ENCODE measurements around the gene SNX8.
A peak's percentile ranks its signal among the peaks of the same experiment; 100 is the strongest.
"Not testable (repeated sequence)": the region's sequence is repeated elsewhere in the genome, so short reads cannot be mapped to it uniquely, and the experiment has no call there.

The SNX8 gene

GRCh38 chr7:2314209-2314955 lies at the start of gene SNX8:
Gene SNX8 (minus strand): TSS chr7:2314441. CDS start chr7:2314421, 20 bp downstream.
- peak; percentile 91 to 96 (median 94) for DNase-seq (ENCODE audit: low read depth in 3 of 3)

- no peak for DNase-seq (ENCODE audit: low read depth in 3 of 3)
Measured at GRCh38 chr7:2362385-2363088, 48.3 kb upstream of the SNX8 start.

- DNase-seq (ENCODE audit: low read depth in 3 of 3) = no peak
Measured at GRCh38 chr7:2360796-2361195, 46.6 kb upstream of the SNX8 start.

GRCh38 chr7:2359610-2360009 lies 45.4 kb upstream of the SNX8 start:
- DNase-seq (ENCODE audit: low read depth in 3 of 3) = no peak

GRCh38 chr7:2358968-2359527 lies 44.8 kb upstream of the SNX8 start:
- DNase-seq (ENCODE audit: low read depth in 3 of 3) = no peak

- no peak for DNase-seq (ENCODE audit: low read depth in 3 of 3)
Measured at GRCh38 chr7:2357571-2357970, 43.3 kb upstream of the SNX8 start.

- DNase-seq (ENCODE audit: low read depth in 3 of 3) = no peak
Measured at GRCh38 chr7:2357165-2357564, 42.9 kb upstream of the SNX8 start.

GRCh38 chr7:2355705-2356008 lies 41.4 kb upstream of the SNX8 start:
- no peak for DNase-seq (ENCODE audit: low read depth in 3 of 3)

GRCh38 chr7:2354939-2355704 lies 40.9 kb upstream of the SNX8 start:
- DNase-seq (ENCODE audit: low read depth in 3 of 3) = peak in 2 of 3 experiments; percentile 20 to 26

- DNase-seq (ENCODE audit: low read depth in 3 of 3) = peak; percentile 75 to 87 (median 81)
Measured at GRCh38 chr7:2354186-2354938, 40.1 kb upstream of the SNX8 start, which contains the start of gene EIF3B. Gene EIF3B (plus strand): TSS chr7:2354827. CDS start chr7:2354922, 95 bp downstream.

GRCh38 chr7:2353936-2354185 lies 39.6 kb upstream of the SNX8 start:
- DNase-seq (ENCODE audit: low read depth in 3 of 3) = peak; percentile 88 to 92 (median 89)

GRCh38 chr7:2353113-2353935 lies 39.1 kb upstream of the SNX8 start:
- no peak for DNase-seq (ENCODE audit: low read depth in 3 of 3)

- DNase-seq (ENCODE audit: low read depth in 3 of 3) = no peak
Measured at GRCh38 chr7:2350861-2351260, 36.6 kb upstream of the SNX8 start.

GRCh38 chr7:2350055-2350454 lies 35.8 kb upstream of the SNX8 start:
- no peak for DNase-seq (ENCODE audit: low read depth in 3 of 3)

GRCh38 chr7:2347351-2348063 lies 33.3 kb upstream of the SNX8 start:
- DNase-seq (ENCODE audit: low read depth in 3 of 3) = not testable (repeated sequence)

- DNase-seq (ENCODE audit: low read depth in 3 of 3) = no peak
Measured at GRCh38 chr7:2336626-2337299, 22.5 kb upstream of the SNX8 start.

- DNase-seq (ENCODE audit: low read depth in 3 of 3) = not testable (repeated sequence)
Measured at GRCh38 chr7:2332606-2333231, 18.5 kb upstream of the SNX8 start.

- no peak for DNase-seq (ENCODE audit: low read depth in 3 of 3)
Measured at GRCh38 chr7:2331707-2332106, 17.5 kb upstream of the SNX8 start.

- no peak for DNase-seq (ENCODE audit: low read depth in 3 of 3)
Measured at GRCh38 chr7:2330493-2330892, 16.3 kb upstream of the SNX8 start.
